Transverse colon (tissue), 4 donors: ENCODE results near the gene WNT11. TPM values are rescaled to one million over a fixed set of nuclear protein-coding genes. Genes with fewer than 3 reads are reported as not detected.

Experiments used
- DNase-seq: peaks from one replicate; pipeline ENCODE4 v3.0.0-alpha.2; 2019
- H3K27ac ChIP-seq, 4 donors: fragments of 200-600 bp; sonication (generic); 2 replicates each; pipeline ENCODE4 v1.5.1; 2016 to 2018; ENCODE audit warnings: inconsistent platforms in 4 of 4
- H3K27me3 ChIP-seq: fragments of 200-600 bp; sonication (generic); 2 replicates; pipeline ENCODE4 v1.5.1; 2017; ENCODE audit warnings: inconsistent platforms
- H3K36me3 ChIP-seq, 4 donors: fragments of 200-600 bp; sonication (generic); 2 replicates each; pipeline ENCODE4 v1.5.1; 2017 to 2019; ENCODE audit warnings: inconsistent platforms in 4 of 4
- H3K4me1 ChIP-seq, 4 donors: fragments of 200-600 bp; sonication (generic); 2 replicates each; pipeline ENCODE4 v1.5.1; 2017 to 2020; ENCODE audit warnings: inconsistent platforms in 4 of 4
- H3K4me3 ChIP-seq, 4 donors: fragments of 200-600 bp; sonication (generic); 1 replicate in 1 of 4; 2 replicates in 3 of 4; pipeline versions ENCODE4 v1.5.1 to v1.6.1; 2017 to 2019; ENCODE audit warnings: inconsistent platforms in 4 of 4
- H3K9me3 ChIP-seq, 2 donors: fragments of 200-600 bp; sonication (generic); 2 replicates each; pipeline ENCODE4 v1.5.1; 2017 to 2019; ENCODE audit warnings: inconsistent platforms in 2 of 2
- CTCF ChIP-seq, 5 experiments: fragments of 200-600 bp in 3 of 5; fragments of 450-650 bp in 2 of 5; sonication (generic) in 3 of 5; IDR thresholded peaks; 1 replicate in 2 of 5; 2 replicates in 3 of 5; pipeline ENCODE4 v1.5.1; 2016 to 2017; ENCODE audit warnings: antibody characterized with exemption in 5 of 5, inconsistent platforms in 3 of 5, mild to moderate bottlenecking in 2 of 5, moderate library complexity in 1 of 5
- EP300 ChIP-seq: sonication (generic); formaldehyde crosslinking; IDR thresholded peaks from one replicate; pipeline ENCODE4 v1.6.1; 2017; ENCODE audit warnings: antibody characterized with exemption, low read depth
- POLR2A ChIP-seq: fragments of 450-650 bp; IDR thresholded peaks from one replicate; pipeline ENCODE4 v1.6.1; 2016; ENCODE audit warnings: antibody characterized with exemption, mild to moderate bottlenecking, moderate library complexity
- POLR2AphosphoS5 ChIP-seq, 3 donors: sonication (generic); formaldehyde crosslinking; IDR thresholded peaks; one replicate each; pipeline ENCODE4 v1.6.1; 2016; ENCODE audit warnings: antibody characterized with exemption in 3 of 3
- WGBS, 2 donors: methylation state at CpG; one replicate each; pipeline ENCODE4 v1.1.5; 2018; ENCODE audit warnings: low coverage in 1 of 2; 5-methylcytosine and 5-hydroxymethylcytosine counted together
- in situ Hi-C, 4 donors: fragments of 200-750 bp; cut with MboI; loops; one replicate each; pipeline versions ENCODE4 v1.15.0 to v1.15.1; 2017; ENCODE audit warnings: low sequenced_read_pairs in 3 of 4, low pct_ligation_motif_present in 1 of 4, low pct_unique_long_range_greater_than_20kb in 1 of 4
- intact Hi-C: fragments of 100-400 bp; cut with DNase I; formaldehyde crosslinking; loops from one replicate; pipeline ENCODE4 v1.15.1; 2023; ENCODE audit warnings: low total_unique reads
- total RNA-seq, 4 donors: library from RNA; depleted of rRNA; stranded (reverse); fragments of >200 nt; gene quantifications; one replicate each; pipeline ENCODE4 v1.1.0, GENCODE V29; 2016

Gene WNT11
- total RNA-seq, 4 donors from 2014 or later = 2.4 to 14.6 (median 9.9) TPM

DNA sequence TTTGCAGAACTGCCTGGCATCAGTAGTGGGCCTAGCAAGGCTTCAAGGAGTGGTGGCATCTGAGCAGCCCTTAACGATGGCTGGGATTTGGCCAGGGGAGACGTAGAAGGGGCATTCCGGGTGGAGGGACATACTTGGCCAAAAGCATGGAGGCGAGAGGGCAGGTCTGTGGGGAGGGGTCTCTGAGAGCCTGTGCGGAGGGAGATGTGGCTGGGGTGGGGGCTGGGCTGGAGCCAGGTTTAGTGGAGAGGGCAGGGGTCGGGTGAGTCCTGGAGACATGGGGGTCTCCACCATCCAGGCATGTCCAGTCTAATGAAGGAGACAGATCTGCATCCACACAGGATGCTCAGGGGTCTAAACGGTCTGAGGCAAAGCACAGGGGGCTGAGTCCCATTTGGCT lies 34.4 kb upstream of the WNT11 start:
- Histone ChIP-seq H3K36me3 (no peaks in the 10 kb centered on the region), H3K27ac (no peak overlapping the region), H3K27me3 (no peaks in the 10 kb centered on the region), H3K4me1 (peaks cover 0 to 3% (median 0%) of the 10 kb centered on the region in 4 donors), H3K9me3 (no peaks in the 10 kb centered on the region), H3K4me3 (no peak overlapping the region)
- TF ChIP-seq POLR2AphosphoS5 (IDR thresholded peaks at IDR 0.05) (no peak), EP300 (no peak), POLR2A (no peak), CTCF (IDR thresholded peaks at IDR 0.05) (no peak)
- no peak for DNase-seq
- intact Hi-C loops (no loop called here), in situ Hi-C loops (no loop called here)
- 82 to 100% methylated on average over 3 to 7 of the region's 7 CpGs for WGBS, 2 donors

GRCh38 chr11:76240161-76240540 lies 33.8 kb upstream of the WNT11 start:
- WGBS, 2 donors = 92% methylated on average over 7 of the region's 7 CpGs; no CpG with 5 or more reads in 1 of the 2 donors
- in situ Hi-C loops (no loop called here), intact Hi-C loops (no loop called here)
- Histone ChIP-seq H3K4me1 (peaks cover 0 to 3% (median 0%) of the 10 kb centered on the region in 4 donors), H3K4me3 (no peak overlapping the region), H3K36me3 (no peaks in the 10 kb centered on the region), H3K27me3 (no peaks in the 10 kb centered on the region), H3K27ac (no peak overlapping the region), H3K9me3 (no peaks in the 10 kb centered on the region)
- TF ChIP-seq EP300 (no peak), CTCF (IDR thresholded peaks at IDR 0.05) (no peak), POLR2AphosphoS5 (IDR thresholded peaks at IDR 0.05) (no peak), POLR2A (no peak)
- no peak for DNase-seq

DNA sequence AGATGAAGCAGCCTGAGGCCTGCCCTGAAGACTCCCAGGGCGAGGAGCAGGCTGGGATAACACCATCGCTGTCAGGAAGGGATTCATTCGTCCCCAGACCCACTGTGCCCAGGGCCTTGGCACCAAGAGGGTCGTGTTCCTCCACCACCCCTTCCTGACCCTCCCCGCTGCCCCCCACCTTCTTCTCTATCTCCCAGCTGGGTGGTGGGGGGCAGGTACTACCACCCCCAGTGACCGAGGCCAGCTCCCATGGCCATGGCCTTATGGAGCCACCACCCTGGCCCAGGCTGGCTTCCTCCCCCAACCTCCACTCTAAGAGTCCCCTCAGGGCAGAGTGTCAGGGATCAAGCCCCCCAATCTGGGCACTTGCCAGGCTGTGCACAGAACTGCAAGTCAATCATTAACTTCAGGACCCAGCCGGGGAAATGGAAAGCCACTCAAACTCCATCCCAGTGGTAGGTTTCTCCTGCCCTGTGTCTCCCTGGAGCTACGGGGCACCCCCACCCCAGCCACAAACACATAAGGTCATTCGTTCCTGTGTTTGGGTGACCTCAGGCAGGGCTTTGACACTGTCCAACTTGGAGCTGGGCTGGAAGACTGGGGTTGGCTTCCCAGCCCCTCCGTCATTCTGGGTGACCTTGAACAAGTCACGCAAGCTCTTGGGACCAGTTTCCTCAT lies 33.3 kb upstream of the WNT11 start:
- intact Hi-C loops (no loop called here), in situ Hi-C loops (no loop called here)
- no peaks in the 10 kb centered on the region for H3K36me3 ChIP-seq
- no peak overlapping the region for H3K27ac ChIP-seq
- no peaks in the 10 kb centered on the region for H3K27me3 ChIP-seq
- WGBS, 2 donors = 88% methylated on average over 11 of the region's 11 CpGs; no CpG with 5 or more reads in 1 of the 2 donors
- DNase-seq = no peak
- TF ChIP-seq POLR2A (no peak), EP300 (no peak), POLR2AphosphoS5 (IDR thresholded peaks at IDR 0.05) (no peak), CTCF (IDR thresholded peaks at IDR 0.05) (no peak)
- H3K9me3 ChIP-seq = no peaks in the 10 kb centered on the region
- H3K4me1 ChIP-seq = peaks cover 0 to 7% (median 3%) of the 10 kb centered on the region in 4 donors
- H3K4me3 ChIP-seq = no peak overlapping the region

DNA sequence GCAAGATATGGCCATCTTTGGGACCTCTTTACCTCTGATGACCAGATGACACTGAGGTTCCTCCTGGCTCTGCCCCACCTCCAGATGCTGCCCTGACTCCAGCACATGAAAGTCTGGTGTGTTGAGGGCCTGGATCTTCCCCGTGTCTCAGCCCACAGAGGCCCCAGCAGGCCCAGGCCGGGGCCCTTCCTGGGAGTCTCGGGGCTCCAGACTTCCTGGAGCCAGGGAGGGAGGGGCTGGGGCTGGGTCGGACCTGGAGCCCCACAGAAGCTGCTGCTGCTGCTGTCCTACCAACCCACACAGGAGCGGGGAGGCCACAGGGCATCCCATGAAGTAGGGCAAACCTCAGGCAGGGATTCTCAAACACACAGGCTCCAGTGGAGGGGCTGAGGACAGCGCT lies 32.2 kb upstream of the WNT11 start:
- Histone ChIP-seq H3K4me3 (no peak overlapping the region), H3K27me3 (no peaks in the 10 kb centered on the region), H3K36me3 (no peaks in the 10 kb centered on the region), H3K9me3 (no peaks in the 10 kb centered on the region), H3K4me1 (peaks cover 4 to 16% (median 10%) of the 10 kb centered on the region in 4 donors), H3K27ac (no peak overlapping the region)
- DNase-seq = no peak
- 56% methylated on average over 6 of the region's 6 CpGs; no CpG with 5 or more reads in 1 of the 2 donors for WGBS, 2 donors
- TF ChIP-seq POLR2AphosphoS5 (IDR thresholded peaks at IDR 0.05) = no peak
- no peak for TF ChIP-seq EP300
- no peak for TF ChIP-seq CTCF (IDR thresholded peaks at IDR 0.05)
- TF ChIP-seq POLR2A = no peak
- in situ Hi-C loops = no loop called here
- intact Hi-C loops = no loop called here
